Duodenal mucosa (tissue), 2 donors: ENCODE data around the gene SLC35F3.
A peak's percentile ranks its signal among the peaks of the same experiment; 100 is the strongest.

Experiments used
- H3K27ac ChIP-seq: one replicate; pipeline ENCODE4 v1.7.0; 2013; ENCODE audit warnings: low read depth, low read length
- H3K27me3 ChIP-seq, 2 donors: one replicate each; pipeline ENCODE4 v1.7.0; 2013; ENCODE audit warnings: low read length in 2 of 2, control low read depth in 1 of 2; ENCODE audit not compliant: insufficient read depth in 2 of 2, control insufficient read depth in 1 of 2
- H3K36me3 ChIP-seq, 2 donors: one replicate each; pipeline ENCODE4 v1.7.0; 2013; ENCODE audit warnings: low read length in 2 of 2, control low read depth in 1 of 2; ENCODE audit not compliant: insufficient read depth in 2 of 2, control insufficient read depth in 1 of 2
- H3K4me1 ChIP-seq, 2 donors: one replicate each; pipeline ENCODE4 v1.7.0; 2013; ENCODE audit warnings: low read length in 2 of 2, control low read depth in 1 of 2; ENCODE audit not compliant: insufficient read depth in 2 of 2, control insufficient read depth in 1 of 2
- H3K4me3 ChIP-seq, 2 donors: one replicate each; pipeline ENCODE4 v1.7.0; 2013; ENCODE audit warnings: low read length in 2 of 2, low read depth in 1 of 2
- H3K9ac ChIP-seq, 2 donors: one replicate each; pipeline ENCODE4 v1.7.0; 2013; ENCODE audit warnings: low read length in 2 of 2, low read depth in 1 of 2
- H3K9me3 ChIP-seq, 2 donors: one replicate each; pipeline ENCODE4 v1.7.0; 2013; ENCODE audit warnings: low read length in 2 of 2, control low read depth in 1 of 2; ENCODE audit not compliant: control insufficient read depth in 1 of 2

SLC35F3 gene

GRCh38 chr1:234212764-234213657 lies 308.5 kb downstream of the SLC35F3 start:
- Histone ChIP-seq H3K27me3 (peaks cover 19 to 33% of the 10 kb centered on the region in 2 donors), H3K9ac (no peak overlapping the region), H3K4me1 (peaks cover 0 to 4% of the 10 kb centered on the region in 2 donors), H3K4me3 (no peak overlapping the region), H3K36me3 (no peaks in the 10 kb centered on the region), H3K9me3 (no peaks in the 10 kb centered on the region), H3K27ac (no peak overlapping the region)

GRCh38 chr1:234213658-234214128 lies 309.2 kb downstream of the SLC35F3 start:
- Histone ChIP-seq H3K4me1 (peaks cover 0 to 4% of the 10 kb centered on the region in 2 donors), H3K27me3 (peaks cover 21 to 33% of the 10 kb centered on the region in 2 donors), H3K9me3 (no peaks in the 10 kb centered on the region), H3K4me3 (peak overlapping the region; percentile 40 to 48), H3K27ac (no peak overlapping the region), H3K9ac (no peak overlapping the region), H3K36me3 (no peaks in the 10 kb centered on the region)

GRCh38 chr1:234214129-234214910 lies 309.8 kb downstream of the SLC35F3 start:
- peak overlapping the region; percentile 40 to 48 for H3K4me3 ChIP-seq
- H3K4me1 ChIP-seq, result peaks cover 0 to 4% of the 10 kb centered on the region in 2 donors
- H3K9ac ChIP-seq, result no peak overlapping the region
- H3K27me3 ChIP-seq, result peaks cover 21 to 33% of the 10 kb centered on the region in 2 donors
- no peak overlapping the region for H3K27ac ChIP-seq
- H3K9me3 ChIP-seq, result no peaks in the 10 kb centered on the region
- H3K36me3 ChIP-seq, result no peaks in the 10 kb centered on the region

- Histone ChIP-seq H3K27me3 (peaks cover 21 to 33% of the 10 kb centered on the region in 2 donors), H3K36me3 (no peaks in the 10 kb centered on the region), H3K9me3 (no peaks in the 10 kb centered on the region), H3K9ac (no peak overlapping the region), H3K27ac (no peak overlapping the region), H3K4me1 (peaks cover 0 to 4% of the 10 kb centered on the region in 2 donors), H3K4me3 (no peak overlapping the region)
Observed at GRCh38 chr1:234214911-234215892, 310.7 kb downstream of the SLC35F3 start.

- Histone ChIP-seq H3K27me3 (peaks cover 21 to 33% of the 10 kb centered on the region in 2 donors), H3K9me3 (no peaks in the 10 kb centered on the region), H3K36me3 (no peaks in the 10 kb centered on the region), H3K9ac (no peak overlapping the region), H3K4me3 (no peak overlapping the region), H3K27ac (no peak overlapping the region), H3K4me1 (peaks cover 0 to 4% of the 10 kb centered on the region in 2 donors)
Observed at GRCh38 chr1:234216116-234216703, 311.7 kb downstream of the SLC35F3 start.

- Histone ChIP-seq H3K9me3 (no peaks in the 10 kb centered on the region), H3K27me3 (peaks cover 21 to 33% of the 10 kb centered on the region in 2 donors), H3K27ac (no peak overlapping the region), H3K4me3 (no peak overlapping the region), H3K4me1 (peaks cover 0 to 4% of the 10 kb centered on the region in 2 donors), H3K36me3 (no peaks in the 10 kb centered on the region), H3K9ac (no peak overlapping the region)
Observed at GRCh38 chr1:234217316-234217840, 312.9 kb downstream of the SLC35F3 start.

- peaks cover 21 to 28% of the 10 kb centered on the region in 2 donors for H3K27me3 ChIP-seq
- H3K4me3 ChIP-seq, result no peak overlapping the region
- H3K36me3 ChIP-seq, result no peaks in the 10 kb centered on the region
- H3K9me3 ChIP-seq, result no peaks in the 10 kb centered on the region
- peaks cover 0 to 4% of the 10 kb centered on the region in 2 donors for H3K4me1 ChIP-seq
- H3K9ac ChIP-seq, result no peak overlapping the region
- H3K27ac ChIP-seq, result no peak overlapping the region
Observed at GRCh38 chr1:234218078-234218477, 313.6 kb downstream of the SLC35F3 start.

- peaks cover 0 to 2% of the 10 kb centered on the region in 2 donors for H3K4me1 ChIP-seq
Observed at GRCh38 chr1:234219711-234220110, 315.2 kb downstream of the SLC35F3 start.

GRCh38 chr1:234221601-234222000 lies 317.1 kb downstream of the SLC35F3 start:
- Histone ChIP-seq H3K36me3 (no peaks in the 10 kb centered on the region), H3K4me1 (no peaks in the 10 kb centered on the region), H3K27me3 (peaks cover 0 to 2% of the 10 kb centered on the region in 2 donors), H3K9me3 (no peaks in the 10 kb centered on the region), H3K27ac (no peak overlapping the region), H3K9ac (no peak overlapping the region), H3K4me3 (no peak overlapping the region)

More at GRCh38 chr1:234219711-234220110, 315.2 kb downstream of the SLC35F3 start:
- no peaks in the 10 kb centered on the region for H3K36me3 ChIP-seq
- H3K27ac ChIP-seq, result no peak overlapping the region
- H3K9ac ChIP-seq, result no peak overlapping the region
- H3K27me3 ChIP-seq, result peaks cover 17 to 19% of the 10 kb centered on the region in 2 donors
- no peak overlapping the region for H3K4me3 ChIP-seq
- no peaks in the 10 kb centered on the region for H3K9me3 ChIP-seq
